Vagina (tissue), 2 donors: ENCODE measurements around the gene AWAT1. TPM values are rescaled to one million over a fixed set of nuclear protein-coding genes. Genes with fewer than 3 reads are reported as not detected.
"Not testable (repeated sequence)": the region's sequence is repeated elsewhere in the genome, so short reads cannot be mapped to it uniquely, and the experiment has no call there.

ENCODE experiments used
- DNase-seq, 2 donors: peaks; one replicate each; pipeline ENCODE4 v3.0.0-alpha.2; 2017; ENCODE audit errors: extremely low spot score in 2 of 2
- H3K27ac ChIP-seq: fragments of 200-600 bp; sonication (generic); one replicate; pipeline ENCODE4 v1.5.1; 2019
- H3K27me3 ChIP-seq: fragments of 200-600 bp; sonication (generic); one replicate; pipeline ENCODE4 v1.5.1; 2019
- H3K36me3 ChIP-seq, 2 donors: fragments of 200-600 bp; sonication (generic); one replicate each; pipeline ENCODE4 v1.5.1; 2017 to 2019
- H3K4me1 ChIP-seq: fragments of 200-600 bp; sonication (generic); one replicate; pipeline ENCODE4 v1.5.1; 2019
- H3K4me3 ChIP-seq, 2 donors: fragments of 200-600 bp; sonication (generic); 1 replicate in 1 of 2; 2 replicates in 1 of 2; pipeline ENCODE4 v1.5.1; 2016 to 2019
- H3K9me3 ChIP-seq: fragments of 200-600 bp; sonication (generic); one replicate; pipeline ENCODE4 v1.5.1; 2019
- CTCF ChIP-seq, 3 experiments: fragments of 450-650 bp in 2 of 3; fragments of 200-600 bp in 1 of 3; sonication (generic) in 1 of 3; IDR thresholded peaks; one replicate each; pipeline ENCODE4 v1.5.1; 2017 to 2019; ENCODE audit warnings: antibody characterized with exemption in 3 of 3, mild to moderate bottlenecking in 2 of 3, moderate library complexity in 2 of 3
- POLR2A ChIP-seq, 2 donors: fragments of 450-650 bp; IDR thresholded peaks; one replicate each; pipeline ENCODE4 v1.6.1; 2017; ENCODE audit warnings: antibody characterized with exemption in 2 of 2, mild to moderate bottlenecking in 2 of 2, moderate library complexity in 2 of 2
- POLR2AphosphoS5 ChIP-seq, 2 donors: sonication (generic); formaldehyde crosslinking; IDR thresholded peaks; one replicate each; pipeline ENCODE4 v1.9.0; 2017; ENCODE audit warnings: antibody characterized with exemption in 2 of 2, mild to moderate bottlenecking in 2 of 2, low read depth in 1 of 2; ENCODE audit not compliant: insufficient read depth in 1 of 2
- intact Hi-C: fragments of 100-400 bp; cut with DNase I; formaldehyde crosslinking; loops from one replicate; pipeline ENCODE4 v1.15.1; 2023
- total RNA-seq: library from RNA; depleted of rRNA; stranded (reverse); fragments of >200 nt; gene quantifications from one replicate; pipeline ENCODE4 v1.2.3, GENCODE V29; 2016

AWAT1 gene
- total RNA-seq, 1 donor from 2014 or later: not detected

GRCh38 chrX:70241501-70241900 is 7.0 kb downstream of the AWAT1 start:
- H3K36me3 ChIP-seq: no peaks in the 10 kb centered on the region
- no peaks in the 10 kb centered on the region for H3K4me1 ChIP-seq
- no peak overlapping the region for H3K27ac ChIP-seq
- H3K4me3 ChIP-seq: no peak overlapping the region
- intact Hi-C loops: no loop called here
- DNase-seq: no peak
- no peaks in the 10 kb centered on the region for H3K9me3 ChIP-seq
- no peaks in the 10 kb centered on the region for H3K27me3 ChIP-seq
- TF ChIP-seq CTCF (IDR thresholded peaks at IDR 0.05) (no peak), POLR2AphosphoS5 (IDR thresholded peaks at IDR 0.05; ENCODE audit: insufficient read depth in 1 of 2, low read depth in 1 of 2) (no peak), POLR2A (IDR thresholded peaks at IDR 0.05) (no peak)

DNA sequence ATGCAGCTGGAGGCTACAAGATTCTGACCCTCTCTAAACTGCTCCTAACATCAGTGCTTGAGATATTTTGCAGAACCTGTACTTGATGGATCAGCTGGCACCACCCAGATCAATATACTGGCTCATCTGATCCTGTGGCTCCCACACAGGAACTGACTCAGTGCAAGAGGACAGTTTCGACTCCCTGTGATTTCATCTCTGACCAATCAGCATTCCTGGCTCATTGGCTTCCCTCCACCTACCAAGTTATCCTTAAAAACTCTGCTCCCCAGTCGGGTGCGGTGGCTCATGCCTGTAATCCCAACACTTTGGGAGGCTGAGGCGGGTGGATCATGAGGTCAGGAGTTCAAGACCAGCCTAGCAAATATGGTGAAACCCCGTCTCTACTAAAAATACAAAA is 9.1 kb downstream of the AWAT1 start:
- intact Hi-C loops, H3K27me3 ChIP-seq, H3K4me3 ChIP-seq, H3K36me3 ChIP-seq, H3K9me3 ChIP-seq, DNase-seq, H3K27ac ChIP-seq, H3K4me1 ChIP-seq: not testable (repeated sequence)

DNA sequence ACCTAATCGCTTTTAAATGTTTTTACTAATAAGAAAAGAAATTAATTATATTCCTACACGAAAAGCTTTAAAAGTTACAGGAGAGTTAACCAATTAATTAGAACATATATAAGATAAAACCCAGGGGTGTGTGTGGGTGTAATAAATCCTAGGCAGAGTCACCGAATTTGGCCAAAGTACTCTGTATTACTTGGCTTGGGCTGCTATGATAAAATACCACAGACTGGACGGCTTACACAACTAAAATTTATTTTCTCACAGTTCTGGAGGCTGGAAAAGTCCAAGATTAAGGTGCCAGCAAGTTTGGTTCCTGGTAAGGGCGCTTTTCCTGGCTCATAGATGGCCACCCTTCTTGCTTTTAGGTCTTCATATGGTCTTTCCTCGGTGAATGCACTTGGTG is 10.4 kb downstream of the AWAT1 start:
- no peaks in the 10 kb centered on the region for H3K9me3 ChIP-seq
- H3K4me1 ChIP-seq: no peaks in the 10 kb centered on the region
- no peak overlapping the region for H3K27ac ChIP-seq
- TF ChIP-seq CTCF (IDR thresholded peaks at IDR 0.05) (no peak), POLR2A (IDR thresholded peaks at IDR 0.05) (no peak), POLR2AphosphoS5 (IDR thresholded peaks at IDR 0.05; ENCODE audit: insufficient read depth in 1 of 2, low read depth in 1 of 2) (no peak)
- H3K4me3 ChIP-seq: no peak overlapping the region
- no peaks in the 10 kb centered on the region for H3K27me3 ChIP-seq
- intact Hi-C loops: no loop called here
- no peaks in the 10 kb centered on the region for H3K36me3 ChIP-seq
- DNase-seq: no peak

DNA sequence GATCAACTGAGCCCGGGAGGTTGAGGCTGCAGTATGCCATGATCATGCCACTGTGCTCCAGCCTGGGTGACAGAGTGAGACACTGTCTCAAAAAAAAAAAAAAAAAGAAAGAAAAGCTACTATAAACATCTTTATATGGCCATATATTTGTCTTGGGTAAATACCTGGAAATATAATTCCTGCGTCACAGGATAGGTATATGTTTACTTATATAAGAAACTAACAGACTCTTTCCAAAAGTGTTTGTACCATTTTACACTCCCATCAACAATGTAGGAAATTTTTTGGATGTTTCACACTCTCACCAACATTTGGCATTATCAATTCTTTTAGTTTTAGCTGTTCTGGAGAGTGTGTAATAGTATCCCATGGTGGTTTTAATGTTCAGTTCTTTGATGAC is 12.8 kb downstream of the AWAT1 start:
- Histone ChIP-seq H3K27ac (no peak overlapping the region), H3K9me3 (no peaks in the 10 kb centered on the region)
- no peak for DNase-seq

DNA sequence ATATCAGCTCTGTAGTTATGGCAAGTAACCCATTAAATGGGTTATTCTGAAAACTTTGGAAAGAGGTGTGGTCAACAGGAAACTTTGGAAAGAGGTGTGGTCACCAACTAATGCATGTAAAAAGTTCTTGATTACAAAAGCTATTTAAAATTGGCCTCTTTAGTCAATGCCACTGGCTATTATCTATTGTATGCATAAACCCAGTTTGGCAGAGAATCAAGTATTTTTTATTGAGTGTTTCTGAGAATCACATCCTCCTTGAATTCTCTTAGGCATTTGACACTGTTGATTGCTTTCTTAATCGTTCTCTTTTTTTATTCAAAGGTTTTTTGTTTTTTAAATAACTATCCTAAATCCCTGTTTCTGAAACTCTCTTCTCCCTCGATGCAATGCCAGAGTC is 18.0 kb downstream of the AWAT1 start:
- Histone ChIP-seq H3K9me3 (no peaks in the 10 kb centered on the region), H3K27ac (no peak overlapping the region), H3K36me3 (no peaks in the 10 kb centered on the region), H3K4me1 (no peaks in the 10 kb centered on the region), H3K27me3 (no peaks in the 10 kb centered on the region), H3K4me3 (no peak overlapping the region)
- intact Hi-C loops: no loop called here
- no peak for DNase-seq
- no peak for TF ChIP-seq POLR2AphosphoS5 (IDR thresholded peaks at IDR 0.05; ENCODE audit: insufficient read depth in 1 of 2, low read depth in 1 of 2)
- TF ChIP-seq CTCF (IDR thresholded peaks at IDR 0.05): no peak
- no peak for TF ChIP-seq POLR2A (IDR thresholded peaks at IDR 0.05)

More for the DNA sequence above, 12.8 kb downstream of the AWAT1 start:
- no peaks in the 10 kb centered on the region for H3K4me1 ChIP-seq
- no peak overlapping the region for H3K4me3 ChIP-seq
- intact Hi-C loops: no loop called here
- H3K36me3 ChIP-seq: no peaks in the 10 kb centered on the region
- H3K27me3 ChIP-seq: no peaks in the 10 kb centered on the region
- TF ChIP-seq POLR2A (IDR thresholded peaks at IDR 0.05) (no peak), POLR2AphosphoS5 (IDR thresholded peaks at IDR 0.05; ENCODE audit: insufficient read depth in 1 of 2, low read depth in 1 of 2) (no peak), CTCF (IDR thresholded peaks at IDR 0.05) (no peak)
